ENCODE results near the gene TIMM8A. TPM values are rescaled to one million over a fixed set of nuclear protein-coding genes. Genes with fewer than 3 reads are reported as not detected.
A peak's percentile ranks its signal among the peaks of the same experiment; 100 is the strongest.
"Not testable (repeated sequence)": the region's sequence is repeated elsewhere in the genome, so short reads cannot be mapped to it uniquely, and the experiment has no call there.

TIMM8A gene
- total RNA-seq, 1 donor from 2014 or later = 16.7 TPM

DNA sequence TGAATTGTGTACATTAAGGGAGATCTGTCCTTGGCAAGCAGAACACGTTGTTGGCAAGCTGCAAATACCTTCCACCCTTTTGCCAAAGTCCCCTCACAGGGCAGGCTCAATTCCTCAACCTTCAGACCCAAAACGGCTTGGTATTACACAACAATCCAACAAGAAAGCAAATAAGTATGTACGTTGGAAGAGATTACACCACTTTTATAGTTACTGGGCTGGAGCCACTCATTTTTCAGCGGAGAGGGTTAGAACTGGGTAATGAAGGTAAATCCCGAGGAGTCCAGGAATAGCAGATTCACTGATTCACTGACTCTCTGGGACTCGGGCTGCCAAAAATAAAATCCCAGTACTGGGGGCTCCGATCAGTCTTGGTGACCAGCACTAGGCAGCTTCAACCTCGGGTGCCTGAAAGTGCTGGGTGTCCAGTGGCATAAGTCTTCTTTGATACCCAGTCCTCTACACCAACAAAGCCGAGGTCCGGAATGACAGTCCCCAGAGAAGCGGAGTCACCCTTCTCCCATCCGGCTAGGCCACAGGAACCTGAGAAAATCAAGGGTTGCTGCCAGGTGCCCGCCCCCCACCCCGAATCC lies 587 bp downstream of the TIMM8A start:
- Histone ChIP-seq H3K9me3 (ENCODE audit: insufficient read depth, low read depth, low read length) (no peaks in the 10 kb centered on the region), H3K27me3 (ENCODE audit: insufficient read depth, low read length) (no peaks in the 10 kb centered on the region), H2AFZ (ENCODE audit: low read depth, low read length) (peak overlapping the region; percentile 94), H4K20me1 (ENCODE audit: insufficient read depth, low read length) (peaks cover 6% of the 10 kb centered on the region), H3K36me3 (ENCODE audit: insufficient read depth, low read length) (peaks cover 4% of the 10 kb centered on the region), H3K4me2 (ENCODE audit: low read length) (peak overlapping the region; percentile 96), H3K79me2 (ENCODE audit: insufficient read depth, low read length) (peaks cover 32% of the 10 kb centered on the region), H3K9ac (ENCODE audit: low read length) (peak overlapping the region; percentile 88), H3K4me1 (ENCODE audit: insufficient read depth, low read length) (peaks cover 4% of the 10 kb centered on the region), H3K27ac (ENCODE audit: low read depth, low read length) (peak overlapping the region; percentile 90), H3K4me3 (ENCODE audit: insufficient read depth, low read depth, low read length) (peak overlapping the region; percentile 88)
- no peaks in the 10 kb centered on the region for H3K4me1 Mint-ChIP-seq (ENCODE audit: low read depth, unreplicated experiment)
- FAIRE-seq = no peak
- H3K27me3 Mint-ChIP-seq (ENCODE audit: low read depth, unreplicated experiment) = no peaks in the 10 kb centered on the region
- TF ChIP-seq, protein P1, sequence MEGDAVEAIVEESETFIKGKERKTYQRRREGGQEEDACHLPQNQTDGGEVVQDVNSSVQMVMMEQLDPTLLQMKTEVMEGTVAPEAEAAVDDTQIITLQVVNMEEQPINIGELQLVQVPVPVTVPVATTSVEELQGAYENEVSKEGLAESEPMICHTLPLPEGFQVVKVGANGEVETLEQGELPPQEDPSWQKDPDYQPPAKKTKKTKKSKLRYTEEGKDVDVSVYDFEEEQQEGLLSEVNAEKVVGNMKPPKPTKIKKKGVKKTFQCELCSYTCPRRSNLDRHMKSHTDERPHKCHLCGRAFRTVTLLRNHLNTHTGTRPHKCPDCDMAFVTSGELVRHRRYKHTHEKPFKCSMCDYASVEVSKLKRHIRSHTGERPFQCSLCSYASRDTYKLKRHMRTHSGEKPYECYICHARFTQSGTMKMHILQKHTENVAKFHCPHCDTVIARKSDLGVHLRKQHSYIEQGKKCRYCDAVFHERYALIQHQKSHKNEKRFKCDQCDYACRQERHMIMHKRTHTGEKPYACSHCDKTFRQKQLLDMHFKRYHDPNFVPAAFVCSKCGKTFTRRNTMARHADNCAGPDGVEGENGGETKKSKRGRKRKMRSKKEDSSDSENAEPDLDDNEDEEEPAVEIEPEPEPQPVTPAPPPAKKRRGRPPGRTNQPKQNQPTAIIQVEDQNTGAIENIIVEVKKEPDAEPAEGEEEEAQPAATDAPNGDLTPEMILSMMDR (IDR thresholded peaks at IDR 0.05; ENCODE audit: insufficient read depth, low read depth, low read length) = no peak
- no peak for TF ChIP-seq EZH2 (IDR thresholded peaks at IDR 0.05; ENCODE audit: insufficient read depth, low read length)
- peak; percentile 8 for DNase-seq (ENCODE audit: low read depth)
- H3K9me3 Mint-ChIP-seq (ENCODE audit: unreplicated experiment) = no peaks in the 10 kb centered on the region
- peak overlapping the region; percentile 53 for H3K27ac Mint-ChIP-seq (ENCODE audit: unreplicated experiment)
- H3K4me3 Mint-ChIP-seq (ENCODE audit: unreplicated experiment) = peak overlapping the region; percentile 89
- H3K36me3 Mint-ChIP-seq (ENCODE audit: low read depth, unreplicated experiment) = peaks cover 4% of the 10 kb centered on the region

DNA sequence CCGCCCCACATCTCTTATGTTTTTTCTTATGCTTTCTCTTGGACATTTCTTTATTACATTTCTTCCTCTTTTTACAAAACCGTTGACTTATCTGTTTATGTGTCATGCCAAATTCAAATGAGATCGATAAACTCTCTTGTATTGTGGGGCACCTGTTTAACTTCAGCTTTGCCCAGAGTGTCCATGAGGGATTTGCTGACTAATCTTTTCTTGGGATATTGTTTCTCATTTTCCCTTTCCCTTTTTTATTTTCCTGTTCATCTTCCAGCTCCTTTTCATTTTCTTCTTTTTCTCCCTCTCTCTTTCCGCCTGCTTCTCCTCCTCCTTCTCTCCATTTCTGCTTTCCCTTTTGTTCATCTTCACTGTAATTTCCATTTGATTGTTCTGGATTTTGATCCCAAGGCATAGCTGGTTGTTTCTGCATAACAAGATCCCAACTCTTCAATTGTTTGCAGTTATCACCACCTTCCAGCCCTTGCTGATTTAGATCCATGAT lies 10.7 kb downstream of the TIMM8A start:
- no peaks in the 10 kb centered on the region for H3K27me3 ChIP-seq (ENCODE audit: insufficient read depth, low read length)
- no peaks in the 10 kb centered on the region for H3K27me3 Mint-ChIP-seq (ENCODE audit: low read depth, unreplicated experiment)
- no peaks in the 10 kb centered on the region for H4K20me1 ChIP-seq (ENCODE audit: insufficient read depth, low read length)
- H3K27ac Mint-ChIP-seq (ENCODE audit: unreplicated experiment) = no peak overlapping the region
- H2AFZ ChIP-seq (ENCODE audit: low read depth, low read length) = no peak overlapping the region
- no peaks in the 10 kb centered on the region for H3K9me3 ChIP-seq (ENCODE audit: insufficient read depth, low read depth, low read length)
- H3K79me2 ChIP-seq (ENCODE audit: insufficient read depth, low read length) = no peaks in the 10 kb centered on the region
- DNase-seq (ENCODE audit: low read depth) = no peak
- H3K36me3 ChIP-seq (ENCODE audit: insufficient read depth, low read length) = no peaks in the 10 kb centered on the region
- H3K4me2 ChIP-seq (ENCODE audit: low read length) = no peak overlapping the region
- no peak for TF ChIP-seq EZH2 (IDR thresholded peaks at IDR 0.05; ENCODE audit: insufficient read depth, low read length)
- TF ChIP-seq, protein P1 (IDR thresholded peaks at IDR 0.05; ENCODE audit: insufficient read depth, low read depth, low read length) = no peak
- FAIRE-seq = peak; percentile 81
- no peak overlapping the region for H3K4me3 Mint-ChIP-seq (ENCODE audit: unreplicated experiment)
- H3K4me1 ChIP-seq (ENCODE audit: insufficient read depth, low read length) = no peaks in the 10 kb centered on the region
- H3K27ac ChIP-seq (ENCODE audit: low read depth, low read length) = no peak overlapping the region
- peaks cover 3% of the 10 kb centered on the region for H3K4me1 Mint-ChIP-seq (ENCODE audit: low read depth, unreplicated experiment)
- H3K9me3 Mint-ChIP-seq (ENCODE audit: unreplicated experiment) = no peaks in the 10 kb centered on the region
- H3K9ac ChIP-seq (ENCODE audit: low read length) = no peak overlapping the region
- H3K4me3 ChIP-seq (ENCODE audit: insufficient read depth, low read depth, low read length) = no peak overlapping the region
- no peaks in the 10 kb centered on the region for H3K36me3 Mint-ChIP-seq (ENCODE audit: low read depth, unreplicated experiment)

DNA sequence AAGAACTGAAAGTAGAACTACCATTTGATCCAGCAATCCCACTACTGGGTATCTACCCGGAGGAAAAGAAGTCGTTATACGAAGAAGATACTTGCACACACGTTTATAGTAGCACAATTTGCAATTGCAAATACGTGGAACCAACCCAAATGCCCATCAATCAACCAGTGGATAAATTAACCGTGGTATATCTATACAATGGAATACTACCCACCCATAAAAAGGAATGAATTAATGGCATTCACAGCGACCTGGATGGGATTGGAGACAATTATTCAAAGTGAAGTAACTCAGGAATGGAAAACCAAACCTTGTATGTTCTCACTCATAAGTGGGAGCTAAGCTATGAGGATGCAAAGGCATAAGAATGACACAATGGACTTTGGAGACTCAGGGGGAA lies 14.2 kb downstream of the TIMM8A start:
- H3K27me3 Mint-ChIP-seq (ENCODE audit: low read depth, unreplicated experiment); H3K9ac ChIP-seq (ENCODE audit: low read length); H3K9me3 Mint-ChIP-seq (ENCODE audit: unreplicated experiment); H4K20me1 ChIP-seq (ENCODE audit: insufficient read depth, low read length); FAIRE-seq; H3K36me3 Mint-ChIP-seq (ENCODE audit: low read depth, unreplicated experiment); H3K4me1 ChIP-seq (ENCODE audit: insufficient read depth, low read length); DNase-seq (ENCODE audit: low read depth); H3K4me1 Mint-ChIP-seq (ENCODE audit: low read depth, unreplicated experiment); H2AFZ ChIP-seq (ENCODE audit: low read depth, low read length); H3K9me3 ChIP-seq (ENCODE audit: insufficient read depth, low read depth, low read length); H3K4me3 Mint-ChIP-seq (ENCODE audit: unreplicated experiment); H3K36me3 ChIP-seq (ENCODE audit: insufficient read depth, low read length); H3K27ac ChIP-seq (ENCODE audit: low read depth, low read length); H3K4me3 ChIP-seq (ENCODE audit: insufficient read depth, low read depth, low read length); H3K27me3 ChIP-seq (ENCODE audit: insufficient read depth, low read length); H3K79me2 ChIP-seq (ENCODE audit: insufficient read depth, low read length); H3K4me2 ChIP-seq (ENCODE audit: low read length); H3K27ac Mint-ChIP-seq (ENCODE audit: unreplicated experiment): not testable (repeated sequence)

DNA sequence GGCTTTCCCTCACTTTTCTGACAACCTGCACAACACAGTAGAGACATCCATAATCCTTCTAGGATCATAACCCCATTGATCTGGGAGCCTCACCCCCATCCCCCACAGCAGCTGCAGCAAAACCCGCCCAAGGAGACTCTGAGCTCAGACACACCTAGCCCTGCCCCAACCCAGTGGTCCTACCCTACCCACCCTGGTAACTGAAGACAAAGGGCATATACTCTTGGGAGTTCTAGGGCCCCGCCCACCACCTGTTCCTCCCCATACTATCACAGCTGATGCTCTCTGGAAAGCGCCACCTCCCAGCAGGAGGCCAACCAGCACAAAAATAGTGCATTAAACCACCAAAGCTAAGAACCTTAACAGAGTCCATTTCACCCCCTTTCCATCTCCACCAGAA lies 21.9 kb downstream of the TIMM8A start:
- not testable (repeated sequence) for DNase-seq (ENCODE audit: low read depth); H3K36me3 ChIP-seq (ENCODE audit: insufficient read depth, low read length); FAIRE-seq; H3K9ac ChIP-seq (ENCODE audit: low read length); H3K4me1 Mint-ChIP-seq (ENCODE audit: low read depth, unreplicated experiment); H3K36me3 Mint-ChIP-seq (ENCODE audit: low read depth, unreplicated experiment); H4K20me1 ChIP-seq (ENCODE audit: insufficient read depth, low read length); H3K4me2 ChIP-seq (ENCODE audit: low read length); H3K27ac Mint-ChIP-seq (ENCODE audit: unreplicated experiment); H2AFZ ChIP-seq (ENCODE audit: low read depth, low read length); H3K27ac ChIP-seq (ENCODE audit: low read depth, low read length); H3K9me3 Mint-ChIP-seq (ENCODE audit: unreplicated experiment); H3K4me3 ChIP-seq (ENCODE audit: insufficient read depth, low read depth, low read length); H3K4me1 ChIP-seq (ENCODE audit: insufficient read depth, low read length); H3K27me3 ChIP-seq (ENCODE audit: insufficient read depth, low read length); H3K9me3 ChIP-seq (ENCODE audit: insufficient read depth, low read depth, low read length); H3K79me2 ChIP-seq (ENCODE audit: insufficient read depth, low read length); H3K4me3 Mint-ChIP-seq (ENCODE audit: unreplicated experiment); H3K27me3 Mint-ChIP-seq (ENCODE audit: low read depth, unreplicated experiment)
